ENCODE measurements around the gene RBBP8NL. TPM values are rescaled to one million over a fixed set of nuclear protein-coding genes. Genes with fewer than 3 reads are reported as not detected.
A peak's percentile ranks its signal among the peaks of the same experiment; 100 is the strongest.

The RBBP8NL gene
- total and polyA plus RNA-seq, 3 experiments from 2014 or later = not detected

DNA sequence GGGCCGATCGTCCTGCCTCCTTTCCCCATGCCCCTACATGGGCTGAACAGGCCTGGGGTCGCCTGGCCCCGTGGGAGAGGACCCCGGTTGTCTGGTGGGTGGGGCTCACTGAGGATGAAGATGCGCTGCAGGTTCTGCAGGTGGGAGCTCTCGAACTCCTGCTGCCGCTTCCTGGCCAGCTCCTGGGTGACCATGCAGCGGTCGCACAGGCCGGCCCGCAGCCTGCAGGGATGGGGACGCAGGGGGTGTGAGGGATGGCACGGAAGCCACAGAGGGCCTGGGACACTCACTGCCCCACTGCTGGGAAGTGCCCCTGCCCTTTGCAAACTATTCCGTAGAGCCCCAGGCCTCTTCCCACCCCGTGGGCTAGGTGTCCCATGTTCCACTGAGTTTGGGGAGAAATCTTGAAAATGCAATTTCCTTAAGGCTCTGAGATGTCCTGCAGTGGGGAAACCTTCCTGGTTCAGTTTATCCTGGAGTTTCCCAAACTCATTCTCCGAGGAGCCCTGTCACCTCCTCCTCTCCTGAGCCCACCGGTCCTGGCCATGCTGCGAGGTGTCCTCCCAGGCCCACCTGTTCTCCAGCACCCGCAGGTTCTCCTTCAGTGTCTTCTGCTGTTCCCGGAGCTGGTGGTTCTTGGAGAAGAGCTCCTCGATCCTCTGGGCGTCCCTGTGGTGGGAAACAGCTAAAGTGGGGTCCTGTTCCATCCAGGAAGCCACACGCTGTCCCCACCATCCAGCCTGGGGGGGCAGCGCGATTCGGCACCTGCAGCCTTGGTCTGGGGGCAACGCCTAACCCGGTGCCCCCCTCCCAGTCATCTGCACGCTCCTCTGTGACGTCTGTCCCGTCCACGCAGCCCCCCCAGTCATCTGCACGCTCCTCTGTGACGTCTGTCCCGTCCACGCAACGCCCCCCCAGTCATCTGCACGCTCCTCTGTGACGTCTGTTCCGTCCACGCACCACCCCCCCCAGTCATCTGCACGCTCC lies 10.4 kb downstream of the RBBP8NL start:
- Mint-ChIP-seq H3K4me3 (no peak overlapping the region), H3K9me3 (no peaks in the 10 kb centered on the region), H3K27ac (no peak overlapping the region), H3K27me3 (no peaks in the 10 kb centered on the region), H3K36me3 (no peaks in the 10 kb centered on the region), H3K4me1 (peaks cover 0 to 2% (median 0%) of the 10 kb centered on the region in 3 donors)
- Histone ChIP-seq H3K9me3 (ENCODE audit: low read length) (no peaks in the 10 kb centered on the region), H3K27ac (ENCODE audit: low read depth, low read length) (no peak overlapping the region), H3K27me3 (ENCODE audit: insufficient read depth, low read length, poor library complexity, severe bottlenecking) (no peaks in the 10 kb centered on the region), H3K4me3 (ENCODE audit: low read length) (no peak overlapping the region), H3K4me1 (ENCODE audit: insufficient read depth, low read length) (no peaks in the 10 kb centered on the region), H3K36me3 (ENCODE audit: insufficient read depth, low read length) (no peaks in the 10 kb centered on the region)
- ChIA-PET CTCF (no interaction called here), POLR2A (no interaction called here)
- DNase-seq = no peak

DNA sequence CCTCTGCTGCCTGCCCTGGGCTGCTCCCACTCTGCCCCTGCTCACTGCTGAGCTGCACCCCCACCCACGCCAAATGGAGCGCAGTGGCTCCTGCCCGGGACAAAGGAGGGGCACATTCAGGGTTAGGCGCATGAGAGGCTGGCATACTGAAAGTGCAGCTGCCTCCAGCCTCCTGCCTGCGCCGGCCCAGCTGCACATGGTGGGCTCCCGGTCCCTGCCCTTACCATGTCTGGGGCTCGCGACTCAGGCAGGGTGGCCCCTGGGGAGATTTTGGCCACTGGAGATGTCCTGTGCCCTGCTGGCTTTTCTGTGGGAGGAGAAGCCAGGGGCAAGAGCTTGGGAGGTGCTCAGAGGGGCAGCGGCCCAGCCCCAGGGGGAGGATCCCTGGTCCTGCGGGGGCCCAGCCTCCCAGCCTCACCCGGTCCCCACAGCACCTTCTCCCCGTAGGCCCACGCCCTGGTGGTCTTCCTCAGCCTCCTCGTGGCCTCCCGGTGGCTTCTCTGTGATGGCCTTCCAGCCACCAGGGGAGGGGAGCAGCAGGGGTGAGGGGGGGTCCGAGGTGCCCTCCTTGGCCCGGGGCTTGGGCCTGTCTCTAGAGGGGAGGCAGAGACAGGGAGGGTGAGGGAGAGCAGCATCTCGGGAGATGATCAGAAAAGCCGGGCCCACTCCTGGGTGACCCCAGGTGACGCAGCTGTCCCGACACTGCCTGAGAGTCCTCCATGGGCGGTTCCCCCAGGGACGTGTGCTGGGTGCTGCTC lies 11.8 kb downstream of the RBBP8NL start:
- H3K27ac ChIP-seq (ENCODE audit: low read depth, low read length) = no peak overlapping the region
- H3K27me3 ChIP-seq (ENCODE audit: insufficient read depth, low read length, poor library complexity, severe bottlenecking) = no peaks in the 10 kb centered on the region
- Mint-ChIP-seq H3K4me3 (no peak overlapping the region), H3K9me3 (no peaks in the 10 kb centered on the region), H3K4me1 (peaks cover 0 to 3% (median 2%) of the 10 kb centered on the region in 3 donors), H3K27me3 (no peaks in the 10 kb centered on the region), H3K27ac (no peak overlapping the region), H3K36me3 (no peaks in the 10 kb centered on the region)
- no peak for DNase-seq
- no peaks in the 10 kb centered on the region for H3K36me3 ChIP-seq (ENCODE audit: insufficient read depth, low read length)
- H3K4me1 ChIP-seq (ENCODE audit: insufficient read depth, low read length) = no peaks in the 10 kb centered on the region
- H3K9me3 ChIP-seq (ENCODE audit: low read length) = no peaks in the 10 kb centered on the region
- ChIA-PET CTCF (no interaction called here), POLR2A (no interaction called here)
- no peak overlapping the region for H3K4me3 ChIP-seq (ENCODE audit: low read length)

DNA sequence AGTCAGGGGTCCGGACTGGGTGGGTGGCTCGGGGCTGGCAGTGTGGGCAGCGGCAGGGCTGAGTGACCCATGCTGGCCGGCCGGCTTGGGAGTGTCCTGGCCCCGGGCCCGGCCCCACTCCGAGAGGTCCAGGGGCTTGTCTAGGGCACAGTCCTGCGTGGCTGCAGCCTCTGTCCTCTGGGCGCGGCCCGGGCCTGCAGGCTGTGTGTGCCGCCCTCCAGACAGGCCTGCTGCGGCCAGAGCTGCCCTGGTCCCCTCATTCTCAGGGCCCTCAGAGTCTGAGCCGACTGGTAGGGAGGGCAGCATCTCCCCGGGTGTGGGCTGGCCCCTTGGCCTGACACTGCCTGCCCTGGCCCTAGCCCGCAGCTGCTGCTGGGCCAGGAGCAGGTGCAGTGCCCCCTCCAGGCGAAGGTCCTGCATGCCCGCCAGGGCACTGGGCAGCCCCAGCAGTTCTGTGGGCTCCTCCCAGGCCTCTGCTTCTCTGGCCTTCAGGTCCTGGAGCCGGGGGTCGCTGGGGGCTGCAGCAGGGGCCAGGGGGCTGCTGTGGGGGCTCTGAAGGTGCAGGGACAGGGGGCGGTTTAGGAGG lies 13.3 kb downstream of the RBBP8NL start:
- DNase-seq = no peak
- no peak overlapping the region for H3K27ac ChIP-seq (ENCODE audit: low read depth, low read length)
- H3K27ac Mint-ChIP-seq = no peak overlapping the region
- no peaks in the 10 kb centered on the region for H3K27me3 ChIP-seq (ENCODE audit: insufficient read depth, low read length, poor library complexity, severe bottlenecking)
- H3K9me3 Mint-ChIP-seq = no peaks in the 10 kb centered on the region
- H3K4me1 Mint-ChIP-seq = peaks cover 0 to 15% (median 4%) of the 10 kb centered on the region in 3 donors
- no peaks in the 10 kb centered on the region for H3K36me3 ChIP-seq (ENCODE audit: insufficient read depth, low read length)
- POLR2A ChIA-PET = no interaction called here
- H3K4me3 Mint-ChIP-seq = no peak overlapping the region
- H3K9me3 ChIP-seq (ENCODE audit: low read length) = no peaks in the 10 kb centered on the region
- no peaks in the 10 kb centered on the region for H3K36me3 Mint-ChIP-seq
- no peak overlapping the region for H3K4me3 ChIP-seq (ENCODE audit: low read length)
- no peaks in the 10 kb centered on the region for H3K27me3 Mint-ChIP-seq
- CTCF ChIA-PET = no interaction called here
- no peaks in the 10 kb centered on the region for H3K4me1 ChIP-seq (ENCODE audit: insufficient read depth, low read length)

DNA sequence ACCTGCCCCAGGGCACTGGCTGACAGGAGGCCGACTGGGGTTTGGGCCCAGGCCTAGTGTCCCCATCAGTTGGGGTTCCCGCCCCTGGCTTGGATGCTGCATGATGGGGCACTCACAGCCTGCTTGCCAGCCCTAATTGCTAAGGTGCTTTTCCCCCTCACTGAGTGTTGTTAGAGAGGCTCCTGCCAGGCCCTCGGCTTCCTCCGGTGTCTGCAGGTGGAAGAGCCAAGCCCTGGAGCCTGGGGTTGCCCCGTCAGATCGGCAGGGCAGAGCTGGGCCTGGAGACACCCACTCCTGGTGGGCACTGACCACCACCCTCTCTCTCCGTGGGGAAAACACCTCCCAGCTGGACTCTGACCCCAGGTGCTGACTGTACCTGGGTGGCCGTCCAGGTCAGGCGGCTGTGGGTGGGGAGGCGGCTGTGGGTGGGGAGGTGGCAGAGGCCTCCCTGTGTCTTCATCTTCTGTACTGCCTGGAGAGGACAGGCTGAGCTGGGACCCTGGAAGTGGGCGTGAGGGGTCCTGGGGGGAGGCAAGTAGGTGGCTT lies 14.2 kb downstream of the RBBP8NL start:
- no peak overlapping the region for H3K27ac ChIP-seq (ENCODE audit: low read depth, low read length)
- H3K9me3 ChIP-seq (ENCODE audit: low read length) = no peaks in the 10 kb centered on the region
- H3K4me1 ChIP-seq (ENCODE audit: insufficient read depth, low read length) = peaks cover under 1% of the 10 kb centered on the region
- ChIA-PET CTCF (no interaction called here), POLR2A (no interaction called here)
- Mint-ChIP-seq H3K27ac (no peak overlapping the region), H3K27me3 (no peaks in the 10 kb centered on the region), H3K4me3 (peak overlapping the region in 1 of 7 donors; percentile 59), H3K4me1 (peaks cover 0 to 15% (median 4%) of the 10 kb centered on the region in 3 donors), H3K36me3 (no peaks in the 10 kb centered on the region), H3K9me3 (no peaks in the 10 kb centered on the region)
- no peaks in the 10 kb centered on the region for H3K36me3 ChIP-seq (ENCODE audit: insufficient read depth, low read length)
- DNase-seq = no peak
- no peak overlapping the region for H3K4me3 ChIP-seq (ENCODE audit: low read length)
- H3K27me3 ChIP-seq (ENCODE audit: insufficient read depth, low read length, poor library complexity, severe bottlenecking) = no peaks in the 10 kb centered on the region

DNA sequence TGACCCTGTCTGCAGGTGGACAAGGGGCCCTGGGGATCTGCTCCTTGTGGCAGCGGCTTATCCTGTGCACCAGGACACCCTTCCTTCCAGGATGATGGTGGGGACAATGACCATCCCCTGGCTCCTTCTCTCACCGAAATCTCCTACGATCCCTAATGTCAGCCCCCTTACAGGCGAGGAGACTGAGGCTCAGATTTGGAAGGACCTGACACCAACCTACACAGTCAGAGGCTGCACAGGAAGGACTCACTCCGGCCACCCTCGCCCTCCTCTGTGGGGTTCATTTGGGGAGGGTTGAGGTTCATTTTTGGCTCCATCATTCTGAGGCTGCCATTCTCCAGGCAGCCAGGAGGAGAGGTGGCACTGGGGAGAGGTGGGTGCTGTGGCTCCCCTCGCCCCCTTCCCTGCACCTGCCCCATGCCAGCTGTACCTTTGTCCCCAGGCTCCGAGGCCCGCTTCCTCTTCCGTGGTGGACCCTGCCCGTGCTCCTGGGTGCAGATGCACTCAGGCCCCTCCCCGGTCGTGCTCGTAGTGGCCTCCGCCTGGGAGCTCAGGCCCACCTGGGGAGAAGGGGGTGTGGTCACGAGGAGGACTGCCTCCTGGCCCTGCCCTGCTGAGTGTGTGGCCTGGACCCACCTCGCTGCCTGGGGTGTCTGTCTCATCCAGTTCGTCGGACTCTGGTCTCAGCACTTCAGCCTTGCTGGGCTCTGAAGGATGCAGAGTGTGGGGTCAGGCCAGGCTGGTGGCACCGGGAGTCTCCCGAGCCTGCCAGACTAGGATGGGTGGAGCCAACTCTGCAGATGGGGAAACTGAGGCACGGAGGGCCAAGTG lies 14.9 kb downstream of the RBBP8NL start:
- H3K4me1 ChIP-seq (ENCODE audit: insufficient read depth, low read length) = peaks cover 7% of the 10 kb centered on the region
- H3K27me3 ChIP-seq (ENCODE audit: insufficient read depth, low read length, poor library complexity, severe bottlenecking) = no peaks in the 10 kb centered on the region
- Mint-ChIP-seq H3K36me3 (no peaks in the 10 kb centered on the region), H3K9me3 (no peaks in the 10 kb centered on the region), H3K27ac (no peak overlapping the region), H3K4me1 (peaks cover 0 to 15% (median 4%) of the 10 kb centered on the region in 3 donors), H3K27me3 (no peaks in the 10 kb centered on the region), H3K4me3 (peak overlapping the region in 1 of 7 donors; percentile 59)
- ChIA-PET CTCF (no interaction called here), POLR2A (no interaction called here)
- no peaks in the 10 kb centered on the region for H3K36me3 ChIP-seq (ENCODE audit: insufficient read depth, low read length)
- no peak overlapping the region for H3K4me3 ChIP-seq (ENCODE audit: low read length)
- H3K9me3 ChIP-seq (ENCODE audit: low read length) = no peaks in the 10 kb centered on the region
- no peak overlapping the region for H3K27ac ChIP-seq (ENCODE audit: low read depth, low read length)
- DNase-seq = no peak

DNA sequence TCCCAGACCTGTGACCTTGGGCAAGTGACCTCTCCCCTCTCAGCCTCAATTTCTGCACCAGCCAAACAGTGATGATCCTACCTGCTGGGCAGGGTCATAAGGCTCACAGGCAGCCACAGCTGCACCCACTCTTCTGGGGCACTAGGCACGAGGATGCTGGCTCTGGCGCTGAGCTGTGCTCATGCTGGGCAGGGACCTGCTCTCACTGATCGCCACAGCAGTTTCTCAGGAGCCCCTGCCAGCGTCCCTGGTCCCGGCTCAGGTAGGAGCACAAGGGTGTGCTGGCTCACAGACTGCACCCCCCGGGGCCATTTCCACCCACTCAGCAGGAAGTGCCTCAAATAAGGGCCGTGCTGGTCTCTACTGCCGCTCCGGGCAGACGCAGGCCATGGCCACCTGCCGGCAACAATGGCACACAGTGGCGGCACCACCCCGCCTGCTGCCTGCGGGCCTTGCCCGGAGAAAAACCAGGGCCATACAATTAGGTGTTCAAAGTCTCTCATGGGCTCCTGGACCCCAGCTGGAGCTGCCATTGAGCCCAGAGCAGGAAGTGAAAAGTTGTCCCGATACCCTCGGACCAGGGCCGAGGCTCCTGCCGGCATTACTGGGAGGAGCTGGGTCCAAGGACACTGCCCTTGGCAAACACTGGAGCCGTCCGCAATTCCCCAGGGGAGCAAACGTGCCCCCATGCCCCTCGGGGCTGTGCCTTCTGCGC lies 15.7 kb downstream of the RBBP8NL start:
- Mint-ChIP-seq H3K27ac (no peak overlapping the region), H3K4me1 (peaks cover 0 to 18% (median 4%) of the 10 kb centered on the region in 3 donors), H3K4me3 (no peak overlapping the region), H3K27me3 (no peaks in the 10 kb centered on the region), H3K9me3 (no peaks in the 10 kb centered on the region), H3K36me3 (no peaks in the 10 kb centered on the region)
- Histone ChIP-seq H3K36me3 (ENCODE audit: insufficient read depth, low read length) (no peaks in the 10 kb centered on the region), H3K9me3 (ENCODE audit: low read length) (no peaks in the 10 kb centered on the region), H3K27ac (ENCODE audit: low read depth, low read length) (no peak overlapping the region), H3K27me3 (ENCODE audit: insufficient read depth, low read length, poor library complexity, severe bottlenecking) (no peaks in the 10 kb centered on the region), H3K4me1 (ENCODE audit: insufficient read depth, low read length) (peaks cover 8% of the 10 kb centered on the region), H3K4me3 (ENCODE audit: low read length) (no peak overlapping the region)
- ChIA-PET POLR2A (no interaction called here), CTCF (interaction anchor here (1.5 kb wide), 1 partner anchor 15 kb away, joined by 3 read pairs; no protein-coding TSS in a partner anchor)
- no peak for DNase-seq
